Pancreas (tissue), 10 donors: Measurements from ENCODE around the gene TMEM39A. TPM values are rescaled to one million over a fixed set of nuclear protein-coding genes. Genes with fewer than 3 reads are reported as not detected.

Experiments
- ATAC-seq, 4 donors: fragments of 200-7000 bp; cut with Tn5 transposase; one replicate each; pipeline versions ENCODE4 v1.8.0 to v1.9.1; 2020; ENCODE audit warnings: mild to moderate bottlenecking in 4 of 4, moderate library complexity in 4 of 4
- DNase-seq, 6 donors: peaks; one replicate each; pipeline ENCODE4 v3.0.0-alpha.2; 2020
- FAIRE-seq: peaks from 2 replicates; lab custom pipeline; 2012; peaks lifted over from hg19 to GRCh38; lab: Jason Lieb, UNC
- H3K27ac ChIP-seq, 4 donors: fragments of 200-600 bp; sonication (generic); 1 replicate in 3 of 4; 2 replicates in 1 of 4; pipeline versions ENCODE4 v1.5.0 to v1.8.0; 2020
- H3K27me3 ChIP-seq, 4 donors: fragments of 200-600 bp; one replicate each; pipeline ENCODE4 v1.8.0; 2021
- H3K36me3 ChIP-seq, 3 donors: fragments of 200-600 bp; sonication (generic) in 1 of 3; one replicate each; pipeline versions ENCODE4 v1.5.0 to v1.8.0; 2020 to 2021
- H3K4me1 ChIP-seq, 3 donors: fragments of 200-600 bp; one replicate each; pipeline ENCODE4 v1.8.0; 2021
- H3K4me3 ChIP-seq, 4 donors: fragments of 200-600 bp; sonication (generic) in 2 of 4; one replicate each; pipeline versions ENCODE4 v1.5.0 to v1.8.0; 2020 to 2021
- H3K9me3 ChIP-seq, 4 donors: fragments of 200-600 bp; one replicate each; pipeline ENCODE4 v1.8.0; 2021
- WGBS, 2 donors: extraction: QIAGEN DNeasy Blood & Tissue Kit; methylation state at CpG; one replicate each; pipeline ENCODE4 v1.1.7; 2013; 5-methylcytosine and 5-hydroxymethylcytosine counted together
- intact Hi-C, 3 donors: fragments of 100-400 bp; cut with DNase I; formaldehyde crosslinking; loops; one replicate each; pipeline versions ENCODE4 v1.11.1 to v1.14.2; 2022
- polyA plus RNA-seq, 2 donors: library from polyadenylated mRNA; stranded (reverse); fragments of 200-250 nt; gene quantifications; one replicate each; pipeline ENCODE4 v1.2.3, GENCODE V29; 2013
- total RNA-seq, 6 donors: library from RNA; stranded (reverse); fragmentation: NEBNext Ultra II Directional in 4 of 6; extraction: Animal tissue kit (Norgen Biotek cat#: 25700) in 4 of 6; gene quantifications; one replicate each; pipeline versions ENCODE4 v1.2.1 to v1.2.4, GENCODE V29; 2021 to 2023
- TF ChIP-seq, protein P1 (sequence below), 4 donors: fragments of 200-600 bp; sonication (generic) in 3 of 4; IDR thresholded peaks; one replicate each; pipeline versions ENCODE4 v1.5.0 to v1.8.0; 2021; ENCODE audit warnings: antibody characterized with exemption in 4 of 4
- donor health status: healthy with polysubstance abuse.
- donor health status: DM: no; HTN: no; CAD: no; lungs with moderate emphysema.
- donor health status: DM: no; HTN: no; CAD: no.
- donor health status: control.
- donor health status: control.
- donor health status: Bipolar disorder and iron deficiency.
- donor health status: DM: yes; HTN: yes; CAD: no.
- donor health status: DM: no; HTN: no; CAD: no.
- donor health status: DM: no; HTN: no; CAD: no.
- donor health status: DM: yes; HTN: yes; CAD: no.

TMEM39A gene
- total and polyA plus RNA-seq, 8 donors: 12.2 to 41.4 (median 31.9) TPM

DNA sequence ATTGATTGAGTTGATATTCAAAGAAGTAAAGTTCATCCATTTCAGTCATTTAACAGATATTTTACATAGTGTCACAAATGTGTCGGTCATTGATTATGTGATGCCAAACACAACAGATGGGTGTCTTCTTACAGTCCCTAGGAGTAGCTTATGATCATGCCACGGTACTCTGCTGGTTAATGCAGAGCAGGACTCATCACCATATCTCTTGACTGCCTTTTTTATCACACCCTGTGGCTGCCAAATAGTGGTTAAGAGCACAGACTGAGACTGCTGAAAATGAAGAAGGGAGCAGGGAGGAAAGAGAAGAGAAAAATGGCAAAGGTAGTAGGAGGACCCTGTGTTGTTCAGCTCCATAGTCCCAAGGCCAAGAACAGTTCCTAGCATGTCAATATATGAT, 22.1 kb upstream of the TMEM39A start:
- WGBS, 2 donors: 94% methylated on average over 2 of the region's 2 CpGs
- no peaks in the 10 kb centered on the region for H3K9me3 ChIP-seq
- ATAC-seq (no peak), DNase-seq (no peak), FAIRE-seq (no peak)
- H3K36me3 ChIP-seq: peaks cover 0 to 15% (median 9%) of the 10 kb centered on the region in 3 donors
- H3K4me1 ChIP-seq: no peaks in the 10 kb centered on the region
- H3K27me3 ChIP-seq: no peaks in the 10 kb centered on the region
- TF ChIP-seq, protein P1, sequence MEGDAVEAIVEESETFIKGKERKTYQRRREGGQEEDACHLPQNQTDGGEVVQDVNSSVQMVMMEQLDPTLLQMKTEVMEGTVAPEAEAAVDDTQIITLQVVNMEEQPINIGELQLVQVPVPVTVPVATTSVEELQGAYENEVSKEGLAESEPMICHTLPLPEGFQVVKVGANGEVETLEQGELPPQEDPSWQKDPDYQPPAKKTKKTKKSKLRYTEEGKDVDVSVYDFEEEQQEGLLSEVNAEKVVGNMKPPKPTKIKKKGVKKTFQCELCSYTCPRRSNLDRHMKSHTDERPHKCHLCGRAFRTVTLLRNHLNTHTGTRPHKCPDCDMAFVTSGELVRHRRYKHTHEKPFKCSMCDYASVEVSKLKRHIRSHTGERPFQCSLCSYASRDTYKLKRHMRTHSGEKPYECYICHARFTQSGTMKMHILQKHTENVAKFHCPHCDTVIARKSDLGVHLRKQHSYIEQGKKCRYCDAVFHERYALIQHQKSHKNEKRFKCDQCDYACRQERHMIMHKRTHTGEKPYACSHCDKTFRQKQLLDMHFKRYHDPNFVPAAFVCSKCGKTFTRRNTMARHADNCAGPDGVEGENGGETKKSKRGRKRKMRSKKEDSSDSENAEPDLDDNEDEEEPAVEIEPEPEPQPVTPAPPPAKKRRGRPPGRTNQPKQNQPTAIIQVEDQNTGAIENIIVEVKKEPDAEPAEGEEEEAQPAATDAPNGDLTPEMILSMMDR (IDR thresholded peaks at IDR 0.05): no peak
- intact Hi-C loops: no loop called here
- H3K27ac ChIP-seq: no peak overlapping the region
- no peak overlapping the region for H3K4me3 ChIP-seq

DNA sequence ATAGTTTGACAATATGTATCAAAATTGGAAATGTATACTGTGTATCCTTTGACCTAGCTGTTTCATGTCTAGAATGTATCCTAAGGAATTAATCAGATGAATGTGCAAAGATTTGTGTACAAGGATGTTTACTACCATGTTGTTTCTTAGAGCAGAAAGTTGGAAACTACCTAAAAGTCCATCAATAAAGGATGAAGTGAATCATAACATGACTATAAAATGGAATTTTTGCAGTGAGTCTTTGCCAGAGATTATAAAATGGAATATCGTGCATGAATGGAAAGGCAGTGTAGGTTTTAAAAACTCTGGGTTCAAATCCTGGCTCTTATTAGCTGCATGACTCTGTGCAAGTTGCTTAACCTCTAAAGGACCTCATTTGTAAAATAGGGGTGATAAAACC, 19.7 kb upstream of the TMEM39A start:
- Histone ChIP-seq H3K4me1 (no peaks in the 10 kb centered on the region), H3K4me3 (no peak overlapping the region), H3K36me3 (peaks cover 0 to 19% (median 15%) of the 10 kb centered on the region in 3 donors), H3K27ac (no peak overlapping the region), H3K27me3 (no peaks in the 10 kb centered on the region), H3K9me3 (no peaks in the 10 kb centered on the region)
- intact Hi-C loops: no loop called here
- 93 to 95% methylated on average over 1 of the region's 1 CpG for WGBS, 2 donors
- TF ChIP-seq, protein P1 (IDR thresholded peaks at IDR 0.05): no peak
- no peak for FAIRE-seq
- no peak for ATAC-seq
- no peak for DNase-seq

DNA sequence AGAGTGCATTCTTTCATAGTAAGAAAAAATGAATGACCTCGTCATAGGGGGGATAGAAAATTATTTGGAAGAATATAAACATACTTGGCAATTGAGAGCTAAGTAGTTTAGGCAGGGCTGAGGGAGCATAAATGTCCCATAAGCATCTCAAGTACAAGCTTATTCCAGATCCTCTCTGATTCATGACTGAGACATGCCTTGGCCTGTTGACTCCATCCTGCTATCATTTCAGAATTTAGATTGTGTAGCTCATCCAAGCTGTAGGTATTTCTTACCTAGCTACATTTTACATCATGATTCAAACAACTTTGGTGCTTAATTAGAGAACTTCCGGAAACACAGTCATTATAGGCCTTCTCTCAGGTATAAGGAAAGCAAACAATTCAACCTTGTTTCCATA, 17.7 kb upstream of the TMEM39A start:
- DNase-seq (no peak), FAIRE-seq (no peak), ATAC-seq (no peak)
- intact Hi-C loops: no loop called here
- TF ChIP-seq, protein P1 (IDR thresholded peaks at IDR 0.05): no peak
- no peak overlapping the region for H3K4me3 ChIP-seq
- H3K36me3 ChIP-seq: peaks cover 0 to 16% (median 6%) of the 10 kb centered on the region in 3 donors
- WGBS, 2 donors: 86 to 92% methylated on average over 2 of the region's 2 CpGs
- no peaks in the 10 kb centered on the region for H3K4me1 ChIP-seq
- no peaks in the 10 kb centered on the region for H3K9me3 ChIP-seq
- no peaks in the 10 kb centered on the region for H3K27me3 ChIP-seq
- H3K27ac ChIP-seq: no peak overlapping the region

DNA sequence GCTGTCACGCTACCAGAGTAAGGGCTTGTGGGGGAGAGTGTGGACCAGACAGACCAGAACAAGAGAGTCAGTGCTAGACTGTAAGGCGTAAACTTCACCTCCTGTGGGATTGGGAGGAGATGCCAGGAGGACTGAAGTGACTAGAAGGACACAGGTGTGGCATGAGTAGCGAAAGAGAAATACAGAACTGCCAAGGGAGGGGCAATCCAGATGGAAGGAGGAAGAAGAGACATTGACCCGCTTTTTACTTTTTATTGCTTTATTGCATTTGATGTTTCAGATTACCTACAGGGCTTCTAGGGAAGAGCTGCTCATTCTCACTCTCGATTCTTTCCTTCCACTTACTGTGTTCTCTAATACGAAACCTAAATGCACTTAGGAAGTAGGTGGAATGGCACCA, 7.5 kb upstream of the TMEM39A start:
- Histone ChIP-seq H3K4me3 (no peak overlapping the region), H3K4me1 (peaks cover 4 to 10% (median 9%) of the 10 kb centered on the region in 3 donors), H3K27ac (no peak overlapping the region), H3K9me3 (no peaks in the 10 kb centered on the region), H3K27me3 (no peaks in the 10 kb centered on the region), H3K36me3 (peaks cover 0 to 4% (median 0%) of the 10 kb centered on the region in 3 donors)
- TF ChIP-seq, protein P1 (IDR thresholded peaks at IDR 0.05): no peak
- no peak for ATAC-seq
- DNase-seq: no peak
- no peak for FAIRE-seq
- 98 to 99% methylated on average over 6 of the region's 6 CpGs for WGBS, 2 donors
- intact Hi-C loops: no loop called here

DNA sequence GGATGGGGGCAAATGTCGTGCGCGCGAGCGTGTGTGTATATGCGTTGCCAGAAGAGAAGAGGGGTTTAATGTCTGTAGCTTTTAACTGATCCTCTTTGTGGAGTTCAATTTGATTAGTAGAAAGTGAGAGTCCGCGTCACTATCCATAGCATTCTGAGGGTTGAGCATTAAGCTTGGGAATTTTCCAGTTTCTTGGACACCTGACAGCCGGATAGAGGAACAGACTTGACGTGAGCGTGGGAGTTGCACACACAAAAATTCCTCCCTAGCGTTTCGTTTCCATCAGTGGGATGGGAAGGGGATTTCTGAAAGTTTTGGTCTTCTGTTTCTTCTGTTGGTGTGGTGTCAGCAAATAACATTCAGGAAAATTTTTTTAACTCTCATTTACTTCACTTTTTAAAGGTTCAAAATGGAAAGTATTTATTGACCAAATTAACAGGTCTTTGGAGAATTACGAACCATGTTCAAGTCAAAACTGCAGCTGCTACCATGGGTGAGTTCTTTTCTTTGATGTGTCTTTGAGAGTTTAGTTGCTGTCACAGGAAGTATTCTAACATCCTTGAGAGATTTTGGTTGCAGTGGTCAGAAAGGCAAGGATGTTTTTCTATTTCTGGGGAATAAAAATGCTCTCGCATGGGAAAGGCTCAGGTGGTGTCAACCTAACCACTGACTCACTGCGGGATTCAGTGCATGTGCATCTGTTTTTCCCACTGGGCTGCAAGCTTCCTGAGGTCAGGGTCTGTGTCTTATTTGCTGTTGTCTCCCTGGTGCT, 6.2 kb upstream of the TMEM39A start:
- Histone ChIP-seq H3K4me1 (peaks cover 4 to 10% (median 9%) of the 10 kb centered on the region in 3 donors), H3K27me3 (no peaks in the 10 kb centered on the region), H3K9me3 (no peaks in the 10 kb centered on the region), H3K4me3 (peak overlapping the region; percentile 48 to 100 (median 100)), H3K36me3 (peaks cover 0 to 4% (median 0%) of the 10 kb centered on the region in 3 donors), H3K27ac (peak overlapping the region; percentile 35 to 81 (median 72))
- DNase-seq (no peak), FAIRE-seq (no peak), ATAC-seq (peak; percentile 13 to 40 (median 36))
- TF ChIP-seq, protein P1 (IDR thresholded peaks at IDR 0.05): no peak
- intact Hi-C loops: no loop called here
- WGBS, 2 donors: 7 to 10% methylated on average over 16 of the region's 16 CpGs
